Kidney epithelial cell (primary cell): ENCODE measurements around the gene RMND1. TPM values are rescaled to one million over a fixed set of nuclear protein-coding genes. Genes with fewer than 3 reads are reported as not detected.

Experiments used
- DNase-seq: peaks from one replicate; pipeline ENCODE4 v3.0.0-alpha.2; 2010; ENCODE audit warnings: low read depth
- H3K27me3 ChIP-seq: 2 replicates; pipeline ENCODE4 v1.6.0; 2011; ENCODE audit warnings: low read length; ENCODE audit not compliant: control insufficient read depth, insufficient read depth
- H3K36me3 ChIP-seq: 2 replicates; pipeline ENCODE4 v1.5.1; 2011; ENCODE audit warnings: low read length; ENCODE audit not compliant: control insufficient read depth, insufficient read depth
- H3K4me3 ChIP-seq: 2 replicates; pipeline ENCODE4 v1.5.1; 2011; ENCODE audit warnings: low read depth, mild to moderate bottlenecking, control low read depth, low read length
- CTCF ChIP-seq: IDR thresholded peaks from 2 replicates; pipeline ENCODE4 v1.5.1; 2011; ENCODE audit warnings: mild to moderate bottlenecking, moderate library complexity, low read length, control low read depth, inconsistent platforms; ENCODE audit not compliant: insufficient read depth, poor library complexity, severe bottlenecking
- total RNA-seq: library from RNA; depleted of rRNA; stranded (reverse); fragments of >200 nt; gene quantifications from 2 replicates; pipeline ENCODE4 v1.2.3, GENCODE V29; 2015

The RMND1 gene
- total RNA-seq, 1 donor from 2014 or later: 59.8 TPM

GRCh38 chr6:151483994-151484393, 32.1 kb upstream of the RMND1 start:
- H3K27me3 ChIP-seq: no peaks in the 10 kb centered on the region
- H3K36me3 ChIP-seq: no peaks in the 10 kb centered on the region
- TF ChIP-seq CTCF: no peak
- DNase-seq: no peak
- no peak overlapping the region for H3K4me3 ChIP-seq

GRCh38 chr6:151482290-151482689, 30.4 kb upstream of the RMND1 start:
- no peak for TF ChIP-seq CTCF
- Histone ChIP-seq H3K4me3 (no peak overlapping the region), H3K36me3 (no peaks in the 10 kb centered on the region), H3K27me3 (no peaks in the 10 kb centered on the region)
- DNase-seq: no peak

- Histone ChIP-seq H3K4me3 (no peak overlapping the region), H3K27me3 (no peaks in the 10 kb centered on the region), H3K36me3 (no peaks in the 10 kb centered on the region)
- no peak for TF ChIP-seq CTCF
- DNase-seq: no peak
Measured at GRCh38 chr6:151481786-151482185, 29.9 kb upstream of the RMND1 start.

- no peaks in the 10 kb centered on the region for H3K36me3 ChIP-seq
- H3K4me3 ChIP-seq: no peak overlapping the region
- no peak for TF ChIP-seq CTCF
- DNase-seq: no peak
- H3K27me3 ChIP-seq: no peaks in the 10 kb centered on the region
Measured at GRCh38 chr6:151478670-151479069, 26.7 kb upstream of the RMND1 start.

- no peak for TF ChIP-seq CTCF
- no peak for DNase-seq
- H3K4me3 ChIP-seq: no peak overlapping the region
- no peaks in the 10 kb centered on the region for H3K27me3 ChIP-seq
- no peaks in the 10 kb centered on the region for H3K36me3 ChIP-seq
Measured at GRCh38 chr6:151477726-151478125, 25.8 kb upstream of the RMND1 start.

GRCh38 chr6:151475653-151476523, 24.0 kb upstream of the RMND1 start:
- no peak for DNase-seq
- Histone ChIP-seq H3K4me3 (no peak overlapping the region), H3K36me3 (no peaks in the 10 kb centered on the region), H3K27me3 (no peaks in the 10 kb centered on the region)
- TF ChIP-seq CTCF: peak; percentile 69
